ENCODE data around the gene RPL19.
A peak's percentile ranks its signal among the peaks of the same experiment; 100 is the strongest.

RPL19 gene

DNA sequence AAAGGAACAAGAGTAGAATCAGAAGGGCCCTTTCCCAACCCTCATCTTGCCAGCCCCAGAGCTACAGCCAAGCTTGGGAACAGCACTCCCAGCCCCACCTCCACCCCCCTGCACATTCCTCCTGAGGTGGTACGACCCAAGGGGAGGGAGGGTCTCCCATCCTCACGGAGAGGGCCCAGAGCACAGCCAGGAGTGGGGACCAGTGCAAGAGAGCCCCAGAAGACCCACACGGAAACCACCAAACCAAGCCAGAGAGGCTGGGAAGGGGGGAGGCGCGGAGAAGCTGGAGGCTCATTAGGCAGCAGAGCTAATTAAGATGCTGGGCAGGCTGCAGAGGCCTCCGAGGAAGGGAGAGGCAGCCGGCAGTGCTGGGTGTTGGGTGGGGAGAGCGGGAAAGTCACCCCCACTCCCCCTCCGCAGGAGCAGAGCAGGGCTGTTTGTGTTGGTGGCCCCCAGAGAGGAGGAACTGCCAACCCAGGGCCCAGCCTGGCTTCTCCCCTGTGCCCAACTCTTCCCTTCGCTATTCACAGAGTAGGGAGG is 5.0 kb upstream of the RPL19 start:
- in situ Hi-C loops (cut with HindIII; ENCODE audit: low pct_unique_long_range_greater_than_20kb, low sequenced_read_pairs): no loop called here
- TF ChIP-seq JUND (IDR thresholded peaks at IDR 0.05; ENCODE audit: low read depth): no peak

DNA sequence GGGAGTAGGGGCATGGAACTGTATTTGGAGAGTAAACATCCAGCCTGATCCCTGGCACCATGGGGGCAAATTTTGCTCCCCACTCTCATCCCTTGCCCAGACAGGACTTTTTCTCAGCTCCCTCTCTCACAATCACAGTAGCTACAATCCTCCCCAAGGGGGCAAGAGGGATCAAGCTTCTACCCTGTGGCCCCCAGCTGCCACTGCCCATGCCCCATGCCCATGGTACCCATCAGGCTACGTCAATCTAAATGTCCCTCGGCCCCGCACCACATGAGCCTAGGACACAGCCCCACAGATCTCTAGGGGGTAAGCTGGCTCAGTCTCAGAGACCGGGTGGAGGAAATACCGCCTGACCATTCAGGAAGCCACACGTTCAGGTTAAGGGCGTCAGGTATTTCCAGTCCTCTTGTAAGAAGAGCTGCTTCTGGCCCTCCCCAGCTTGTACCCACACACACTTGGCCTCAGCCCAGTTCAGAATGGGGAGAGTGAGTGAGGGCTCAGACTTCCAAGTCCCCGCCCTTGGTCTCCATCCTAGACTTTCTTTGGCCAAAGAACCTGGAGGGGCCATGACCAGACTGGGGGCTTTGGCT is 4.4 kb upstream of the RPL19 start:
- TF ChIP-seq JUND (IDR thresholded peaks at IDR 0.05; ENCODE audit: low read depth): no peak
- in situ Hi-C loops (cut with HindIII; ENCODE audit: low pct_unique_long_range_greater_than_20kb, low sequenced_read_pairs): no loop called here
- peak; percentile 75 to 95 for DNase-seq (ENCODE audit: low read depth in 1 of 2, low spot score in 1 of 2)

More for the DNA sequence above, 5.0 kb upstream of the RPL19 start:
- no peak for DNase-seq (ENCODE audit: low read depth in 1 of 2, low spot score in 1 of 2)

DNA sequence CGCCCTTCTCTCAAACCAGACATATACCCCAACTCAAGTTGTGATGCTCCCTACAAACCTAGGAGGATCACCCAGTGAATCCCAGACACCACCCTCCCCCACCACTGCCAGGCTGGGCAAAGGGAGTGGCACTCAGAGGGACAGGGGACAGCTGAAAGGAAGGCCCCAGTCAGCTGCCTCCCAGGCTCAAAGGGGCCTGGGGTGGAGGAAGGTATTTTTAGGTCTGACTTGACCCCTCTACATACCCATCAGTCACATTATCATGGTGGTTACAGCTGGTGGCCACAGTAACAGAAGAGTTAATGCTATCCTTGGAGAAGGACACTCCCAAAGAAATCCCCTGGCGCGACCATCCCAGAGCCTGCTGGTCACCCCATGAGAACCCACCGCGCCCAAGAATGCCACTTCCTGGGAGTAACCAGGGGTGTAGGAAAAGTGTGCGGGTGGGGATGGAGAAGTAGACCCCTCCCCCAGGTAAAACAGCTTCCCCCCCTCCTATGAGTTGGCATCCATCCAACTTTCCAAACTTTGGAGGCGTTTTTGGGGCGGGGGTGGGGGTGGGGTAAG is 3.8 kb upstream of the RPL19 start:
- no peak for TF ChIP-seq JUND (IDR thresholded peaks at IDR 0.05; ENCODE audit: low read depth)
- in situ Hi-C loops (cut with HindIII; ENCODE audit: low pct_unique_long_range_greater_than_20kb, low sequenced_read_pairs): no loop called here
- DNase-seq (ENCODE audit: low read depth in 1 of 2, low spot score in 1 of 2): no peak

DNA sequence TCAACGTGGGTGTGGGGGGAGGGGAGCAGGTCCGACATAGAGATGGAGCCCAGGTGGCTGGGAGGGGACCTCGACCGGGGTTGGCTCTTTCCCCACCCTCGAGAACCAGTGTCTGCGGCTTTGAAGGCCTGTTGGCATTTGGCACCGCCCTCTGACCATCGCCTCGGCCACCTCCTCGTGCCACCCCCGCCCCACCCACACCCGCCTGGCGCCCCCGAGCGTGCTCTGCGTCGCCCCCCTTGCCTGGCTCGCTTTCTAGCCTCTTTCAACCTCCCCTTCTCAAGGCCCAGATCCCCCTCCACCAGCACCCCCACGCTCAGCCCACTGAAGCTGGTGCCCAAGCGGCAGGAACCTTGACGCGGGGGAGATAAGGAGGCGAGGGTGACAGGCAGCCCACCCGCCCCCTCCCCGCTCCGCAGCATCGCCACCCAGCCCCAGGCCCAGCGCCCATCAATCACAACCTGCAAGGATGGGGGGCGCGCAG is 3.2 kb upstream of the RPL19 start:
- DNase-seq (ENCODE audit: low read depth in 1 of 2, low spot score in 1 of 2): peak; percentile 72 to 90
- TF ChIP-seq JUND (IDR thresholded peaks at IDR 0.05; ENCODE audit: low read depth): no peak
- in situ Hi-C loops (cut with HindIII; ENCODE audit: low pct_unique_long_range_greater_than_20kb, low sequenced_read_pairs): no loop called here

DNA sequence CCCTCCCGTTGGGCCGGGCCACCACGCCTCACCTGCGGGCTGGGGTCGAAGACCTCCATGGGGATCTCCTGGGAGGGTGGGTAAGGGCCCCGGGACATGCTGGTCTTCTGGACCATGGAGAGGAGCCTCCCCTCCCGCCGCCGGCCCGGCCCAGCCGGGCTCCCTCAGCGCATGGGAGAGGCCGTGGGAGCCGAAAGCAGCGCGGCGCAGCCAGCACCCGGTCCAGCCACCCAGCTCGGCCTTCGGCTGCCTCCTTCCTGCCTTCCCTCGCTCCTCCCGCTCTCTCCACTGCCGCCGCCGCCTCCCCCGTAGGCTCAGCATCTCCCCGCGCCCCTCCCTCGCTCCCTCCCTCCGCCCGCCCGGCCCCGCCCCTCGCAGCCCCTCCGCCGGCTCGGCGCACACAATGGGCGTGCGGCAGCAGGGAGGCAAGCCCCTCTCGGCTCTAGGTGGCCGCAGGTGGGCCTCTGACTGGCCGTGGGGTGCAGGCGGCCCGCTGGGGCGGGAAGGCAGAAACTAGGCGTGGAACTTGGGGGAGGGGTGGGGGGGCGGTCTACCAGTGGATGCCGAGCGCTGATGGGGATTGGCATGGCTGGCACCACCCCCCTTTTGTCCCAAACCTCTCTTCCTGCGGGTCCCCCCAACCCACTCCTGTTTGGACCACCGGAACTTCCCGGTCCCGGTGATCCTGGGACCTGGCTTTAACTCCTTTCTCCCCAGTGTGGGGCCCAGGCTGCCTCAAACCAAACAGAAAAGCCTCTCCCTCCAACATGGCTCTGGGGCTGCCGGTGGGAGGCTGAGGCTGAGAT is 2.5 kb upstream of the RPL19 start, which contains the start of gene CACNB1:
TSS of gene CACNB1 (minus strand) at position 290 of the 806 bp plus-strand sequence. CDS start at position 116, 174 bp downstream.
- TF ChIP-seq JUND (IDR thresholded peaks at IDR 0.05; ENCODE audit: low read depth): no peak
- DNase-seq (ENCODE audit: low read depth in 1 of 2, low spot score in 1 of 2): peak; percentile 87 to 95
- in situ Hi-C loops (cut with HindIII; ENCODE audit: low pct_unique_long_range_greater_than_20kb, low sequenced_read_pairs): no loop called here

DNA sequence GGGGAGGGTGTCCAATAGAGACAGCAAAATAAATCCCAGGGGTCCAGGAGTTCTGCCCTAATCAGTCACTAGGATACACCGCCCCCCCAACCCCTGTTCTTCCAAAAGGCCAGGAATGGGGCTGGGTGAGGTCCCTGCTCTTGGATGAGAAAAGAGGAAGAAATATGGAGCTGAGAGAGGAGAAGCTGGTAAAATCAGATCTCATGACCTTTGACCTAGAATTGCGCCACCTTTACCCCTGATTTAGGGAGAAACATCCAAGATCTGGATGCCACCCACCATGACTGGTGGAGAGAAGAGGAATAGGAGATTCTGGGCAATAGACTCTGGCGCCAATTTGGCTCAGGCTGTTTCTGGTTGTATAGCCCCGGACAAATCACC is 1.9 kb upstream of the RPL19 start:
- DNase-seq (ENCODE audit: low read depth in 1 of 2, low spot score in 1 of 2): no peak
- in situ Hi-C loops (cut with HindIII; ENCODE audit: low pct_unique_long_range_greater_than_20kb, low sequenced_read_pairs): no loop called here
- no peak for TF ChIP-seq JUND (IDR thresholded peaks at IDR 0.05; ENCODE audit: low read depth)

DNA sequence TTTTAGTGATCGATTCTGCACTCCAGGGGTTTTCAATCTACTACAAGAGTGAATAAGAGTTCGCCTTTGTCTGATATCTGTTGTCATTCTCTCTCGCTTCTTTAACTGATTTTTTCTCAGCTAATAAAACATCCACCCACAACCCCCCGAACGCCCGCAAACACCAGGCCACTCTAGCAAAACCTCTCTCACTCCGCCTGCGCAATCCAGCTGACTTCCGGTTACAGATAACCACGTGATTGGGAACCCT is 338 bp upstream of the RPL19 start:
- no peak for TF ChIP-seq JUND (IDR thresholded peaks at IDR 0.05; ENCODE audit: low read depth)
- in situ Hi-C loops (cut with HindIII; ENCODE audit: low pct_unique_long_range_greater_than_20kb, low sequenced_read_pairs): no loop called here
- DNase-seq (ENCODE audit: low read depth in 1 of 2, low spot score in 1 of 2): peak; percentile 97 to 99

DNA sequence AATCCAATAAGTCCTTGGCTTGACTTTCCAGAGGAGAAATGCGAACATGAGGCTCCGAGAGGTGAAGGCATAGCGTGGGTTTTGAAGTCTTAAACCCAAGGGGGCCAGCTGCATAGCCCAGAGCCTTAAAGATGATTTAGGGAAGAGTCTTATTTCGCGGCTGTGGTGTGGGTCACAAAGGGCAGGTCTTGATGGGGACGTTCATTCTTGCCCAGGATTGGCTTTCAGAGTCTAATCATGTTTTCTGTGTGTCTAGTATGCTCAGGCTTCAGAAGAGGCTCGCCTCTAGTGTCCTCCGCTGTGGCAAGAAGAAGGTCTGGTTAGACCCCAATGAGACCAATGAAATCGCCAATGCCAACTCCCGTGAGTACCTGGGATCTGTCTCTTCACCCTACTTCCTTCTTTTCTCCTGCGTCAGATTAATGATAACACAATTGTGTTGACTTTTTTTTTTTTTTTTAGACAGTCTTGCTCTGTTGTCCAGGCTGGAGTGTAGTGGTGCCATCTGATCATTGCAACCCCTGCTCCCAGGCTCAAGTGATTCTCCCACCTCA is 951 bp downstream of the RPL19 start:
- no peak for TF ChIP-seq JUND (IDR thresholded peaks at IDR 0.05; ENCODE audit: low read depth)
- DNase-seq (ENCODE audit: low read depth in 1 of 2, low spot score in 1 of 2): no peak
- in situ Hi-C loops (cut with HindIII; ENCODE audit: low pct_unique_long_range_greater_than_20kb, low sequenced_read_pairs): no loop called here

DNA sequence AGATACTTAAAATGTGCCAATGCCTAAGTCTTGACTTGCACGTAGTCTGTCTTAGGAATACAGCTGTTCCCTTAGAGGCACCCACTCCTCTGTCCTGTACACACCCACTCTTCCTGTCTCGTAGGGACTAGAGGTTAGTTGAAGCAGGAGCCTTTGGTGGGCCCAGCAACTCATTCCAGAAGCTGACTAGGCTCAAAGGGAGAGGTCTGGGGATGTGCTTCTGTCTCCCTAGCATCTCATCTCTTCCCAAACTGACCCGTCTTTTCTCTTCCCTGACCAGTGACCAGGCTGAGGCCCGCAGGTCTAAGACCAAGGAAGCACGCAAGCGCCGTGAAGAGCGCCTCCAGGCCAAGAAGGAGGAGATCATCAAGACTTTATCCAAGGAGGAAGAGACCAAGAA is 4.2 kb downstream of the RPL19 start:
- in situ Hi-C loops (cut with HindIII; ENCODE audit: low pct_unique_long_range_greater_than_20kb, low sequenced_read_pairs): no loop called here
- no peak for TF ChIP-seq JUND (IDR thresholded peaks at IDR 0.05; ENCODE audit: low read depth)
- DNase-seq (ENCODE audit: low read depth in 1 of 2, low spot score in 1 of 2): no peak

DNA sequence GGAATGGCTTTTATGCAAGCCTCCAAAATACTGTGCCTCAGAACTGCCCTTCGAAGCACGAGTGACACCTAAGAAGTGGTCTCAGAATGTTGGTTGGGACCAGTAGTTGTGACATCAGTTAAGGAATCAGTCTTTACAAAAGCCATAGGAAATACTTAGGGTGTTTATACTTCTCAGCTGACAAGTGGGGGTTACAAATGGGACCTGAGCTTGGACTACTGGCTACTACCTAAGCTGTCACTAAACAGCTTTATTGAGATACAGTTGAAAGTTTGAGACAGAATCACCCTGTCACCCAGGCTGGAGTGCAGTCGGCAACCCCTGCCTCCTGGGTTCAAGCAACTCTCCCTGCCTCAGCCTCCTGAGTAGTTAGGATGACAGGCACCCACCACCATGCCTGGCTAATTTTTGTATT is 5.0 kb downstream of the RPL19 start:
- DNase-seq (ENCODE audit: low read depth in 1 of 2, low spot score in 1 of 2): no peak
- TF ChIP-seq JUND (IDR thresholded peaks at IDR 0.05; ENCODE audit: low read depth): no peak
- in situ Hi-C loops (cut with HindIII; ENCODE audit: low pct_unique_long_range_greater_than_20kb, low sequenced_read_pairs): no loop called here

DNA sequence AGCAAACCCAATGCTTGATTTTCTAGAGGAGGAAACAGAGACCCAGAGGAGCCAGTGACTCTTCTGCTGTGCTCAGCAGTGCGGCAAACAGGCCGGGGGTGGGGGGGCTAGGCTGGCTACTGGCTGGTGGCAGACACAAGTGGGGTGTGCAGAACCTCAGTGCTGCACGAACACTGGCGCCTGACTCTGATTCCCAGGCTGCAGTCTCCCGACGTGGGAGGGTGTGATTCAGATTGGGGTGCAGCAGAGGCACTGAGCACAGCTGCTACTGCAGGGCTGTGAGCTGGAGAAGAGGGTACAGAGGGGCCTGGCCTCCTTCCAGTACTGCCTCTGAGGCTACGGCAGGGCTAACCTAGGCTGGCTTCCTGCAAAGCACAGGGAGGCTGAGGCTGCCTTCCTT is 8.1 kb downstream of the RPL19 start:
- no peak for TF ChIP-seq JUND (IDR thresholded peaks at IDR 0.05; ENCODE audit: low read depth)
- DNase-seq (ENCODE audit: low read depth in 1 of 2, low spot score in 1 of 2): no peak
- in situ Hi-C loops (cut with HindIII; ENCODE audit: low pct_unique_long_range_greater_than_20kb, low sequenced_read_pairs): no loop called here

DNA sequence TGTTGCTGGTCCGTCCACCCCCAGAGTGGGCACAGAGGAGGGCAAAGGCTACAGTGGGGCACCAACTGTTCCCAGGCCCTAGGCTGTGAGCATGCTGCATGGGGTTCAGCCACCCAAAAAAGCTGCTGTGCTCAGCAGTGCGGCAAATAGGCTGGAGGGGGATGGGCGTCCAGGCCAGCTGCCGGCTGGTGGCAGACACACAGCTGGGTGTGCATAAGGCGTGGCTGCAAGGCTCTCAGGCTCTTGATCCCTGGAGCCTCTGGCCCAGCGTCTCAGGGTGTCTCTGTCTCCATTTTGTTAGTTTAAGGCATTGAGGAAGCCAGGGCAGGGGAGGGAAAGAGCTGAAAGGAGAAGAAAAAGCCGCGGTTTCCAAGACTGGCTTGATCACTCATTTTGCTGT is 8.8 kb downstream of the RPL19 start:
- in situ Hi-C loops (cut with HindIII; ENCODE audit: low pct_unique_long_range_greater_than_20kb, low sequenced_read_pairs): no loop called here
- no peak for TF ChIP-seq JUND (IDR thresholded peaks at IDR 0.05; ENCODE audit: low read depth)
- no peak for DNase-seq (ENCODE audit: low read depth in 1 of 2, low spot score in 1 of 2)
